HEK293 (cell line): ENCODE measurements around the gene KANK2.

Source experiments
- ATF2 ChIP-seq: fragments of 450-650 bp; formaldehyde crosslinking; IDR thresholded peaks from 2 replicates; pipeline ENCODE4 v1.5.1; 2016; ENCODE audit warnings: missing biosample characterization, missing genetic modification characterization, low read depth
- BCL11A ChIP-seq: fragments of 450-650 bp; formaldehyde crosslinking; IDR thresholded peaks from 2 replicates; pipeline ENCODE4 v1.5.1; 2016; ENCODE audit warnings: low read depth, missing biosample characterization, missing genetic modification characterization
- GLIS1 ChIP-seq: fragments of 450-650 bp; formaldehyde crosslinking; IDR thresholded peaks from 2 replicates; pipeline ENCODE4 v1.5.1; 2016; ENCODE audit warnings: missing biosample characterization, missing genetic modification characterization
- KLF1 ChIP-seq: fragments of 450-650 bp; formaldehyde crosslinking; IDR thresholded peaks from 2 replicates; pipeline ENCODE4 v1.5.1; 2016; ENCODE audit warnings: missing biosample characterization, missing genetic modification characterization
- PRDM4 ChIP-seq: fragments of 450-650 bp; formaldehyde crosslinking; IDR thresholded peaks from 2 replicates; pipeline ENCODE4 v1.5.1; 2017; ENCODE audit warnings: missing biosample characterization, missing genetic modification characterization
- REPIN1 ChIP-seq: fragments of 450-650 bp; formaldehyde crosslinking; IDR thresholded peaks from 2 replicates; pipeline ENCODE4 v1.5.1; 2017; ENCODE audit warnings: missing biosample characterization, missing genetic modification characterization, low read depth
- REST ChIP-seq: fragments of 450-650 bp; formaldehyde crosslinking; IDR thresholded peaks from 2 replicates; pipeline ENCODE4 v1.5.1; 2016; ENCODE audit warnings: missing biosample characterization, missing genetic modification characterization
- TCF7L2 ChIP-seq: IDR thresholded peaks from 2 replicates; pipeline ENCODE4 v1.6.1; 2011; ENCODE audit warnings: low read depth, mild to moderate bottlenecking, inconsistent platforms, low read length, moderate library complexity, borderline replicate concordance
- YY1 ChIP-seq: fragments of 450-650 bp; formaldehyde crosslinking; IDR thresholded peaks from 2 replicates; pipeline ENCODE4 v1.5.1; 2018; ENCODE audit warnings: missing biosample characterization, missing genetic modification characterization
- ZBTB20 ChIP-seq: fragments of 450-650 bp; formaldehyde crosslinking; IDR thresholded peaks from 2 replicates; pipeline ENCODE4 v1.5.1; 2016; ENCODE audit warnings: missing biosample characterization, missing genetic modification characterization
- ZFP69B ChIP-seq: fragments of 450-650 bp; formaldehyde crosslinking; IDR thresholded peaks from 2 replicates; pipeline ENCODE4 v1.5.1; 2016; ENCODE audit warnings: missing biosample characterization, missing genetic modification characterization
- ZNF114 ChIP-seq: fragments of 450-650 bp; formaldehyde crosslinking; IDR thresholded peaks from 2 replicates; pipeline ENCODE4 v1.5.0; 2017; ENCODE audit warnings: missing biosample characterization, missing genetic modification characterization
- ZNF133 ChIP-seq: fragments of 450-650 bp; formaldehyde crosslinking; IDR thresholded peaks from 2 replicates; pipeline ENCODE4 v1.5.1; 2016; ENCODE audit warnings: missing biosample characterization, missing genetic modification characterization
- ZNF140 ChIP-seq: fragments of 450-650 bp; formaldehyde crosslinking; IDR thresholded peaks from 2 replicates; pipeline ENCODE4 v1.5.1; 2016; ENCODE audit warnings: missing biosample characterization, missing genetic modification characterization
- ZNF146 ChIP-seq: fragments of 450-650 bp; formaldehyde crosslinking; IDR thresholded peaks from 2 replicates; pipeline ENCODE4 v1.5.1; 2016; ENCODE audit warnings: missing biosample characterization, missing genetic modification characterization
- ZNF18 ChIP-seq: fragments of 450-650 bp; formaldehyde crosslinking; IDR thresholded peaks from 2 replicates; pipeline ENCODE4 v1.5.1; 2016; ENCODE audit warnings: missing biosample characterization, missing genetic modification characterization
- ZNF324 ChIP-seq: fragments of 450-650 bp; formaldehyde crosslinking; IDR thresholded peaks from 2 replicates; pipeline ENCODE4 v1.5.1; 2016; ENCODE audit warnings: missing biosample characterization, missing genetic modification characterization
- ZNF354C ChIP-seq: fragments of 450-650 bp; formaldehyde crosslinking; IDR thresholded peaks from 2 replicates; pipeline ENCODE4 v1.5.1; 2016; ENCODE audit warnings: missing biosample characterization, missing genetic modification characterization, low read depth, borderline replicate concordance
- ZNF426 ChIP-seq: fragments of 450-650 bp; formaldehyde crosslinking; IDR thresholded peaks from 2 replicates; pipeline ENCODE4 v1.5.1; 2017; ENCODE audit warnings: missing biosample characterization, missing genetic modification characterization, mild to moderate bottlenecking, inconsistent platforms, moderate library complexity
- ZNF449 ChIP-seq: fragments of 450-650 bp; formaldehyde crosslinking; IDR thresholded peaks from 2 replicates; pipeline ENCODE4 v1.5.1; 2017; ENCODE audit warnings: missing biosample characterization, mild to moderate bottlenecking, missing genetic modification characterization, moderate library complexity
- ZNF610 ChIP-seq: fragments of 450-650 bp; formaldehyde crosslinking; IDR thresholded peaks from 2 replicates; pipeline ENCODE4 v1.5.1; 2016; ENCODE audit warnings: missing biosample characterization, missing genetic modification characterization, borderline replicate concordance
- ZNF624 ChIP-seq: fragments of 450-650 bp; formaldehyde crosslinking; IDR thresholded peaks from 2 replicates; pipeline ENCODE4 v1.5.1; 2017; ENCODE audit warnings: missing biosample characterization, missing genetic modification characterization
- ZNF629 ChIP-seq: fragments of 450-650 bp; formaldehyde crosslinking; IDR thresholded peaks from 2 replicates; pipeline ENCODE4 v1.5.1; 2017; ENCODE audit warnings: missing biosample characterization, missing genetic modification characterization
- ZNF654 ChIP-seq: fragments of 450-650 bp; formaldehyde crosslinking; IDR thresholded peaks from 2 replicates; pipeline ENCODE4 v1.5.1; 2016; ENCODE audit warnings: low read depth, missing biosample characterization, missing genetic modification characterization
- ZNF670 ChIP-seq: fragments of 450-650 bp; formaldehyde crosslinking; IDR thresholded peaks from 2 replicates; pipeline ENCODE4 v1.5.1; 2016; ENCODE audit warnings: missing biosample characterization, missing genetic modification characterization, low read depth
- ZNF747 ChIP-seq: fragments of 450-650 bp; formaldehyde crosslinking; IDR thresholded peaks from 2 replicates; pipeline ENCODE4 v1.5.1; 2016; ENCODE audit warnings: missing biosample characterization, missing genetic modification characterization
- ZNF785 ChIP-seq: fragments of 450-650 bp; formaldehyde crosslinking; IDR thresholded peaks from 2 replicates; pipeline ENCODE4 v1.5.1; 2016; ENCODE audit warnings: missing biosample characterization, missing genetic modification characterization
- ZSCAN4 ChIP-seq: fragments of 450-650 bp; formaldehyde crosslinking; IDR thresholded peaks from 2 replicates; pipeline ENCODE4 v1.5.1; 2017; ENCODE audit warnings: missing biosample characterization, missing genetic modification characterization
- ZXDB ChIP-seq: fragments of 450-650 bp; formaldehyde crosslinking; IDR thresholded peaks from 2 replicates; pipeline ENCODE4 v1.5.1; 2016; ENCODE audit warnings: missing biosample characterization, missing genetic modification characterization

Gene KANK2

GRCh38 chr19:11142528-11143171 lies 54.7 kb downstream of the KANK2 start (continued):
- no peak for TF ChIP-seq ATF2 (tag by site-specific recombination)
- TF ChIP-seq REPIN1 (tag by site-specific recombination) = no peak
- TF ChIP-seq YY1 = no peak
- TF ChIP-seq ZNF18 (tag by site-specific recombination) = no peak
- 0 out of 2 replicates have a peak, but pooled peaks have one; percentile 38 for TF ChIP-seq ZNF449 (tag by site-specific recombination)
- TF ChIP-seq ZNF140 (tag by site-specific recombination) = no peak
- peak; percentile 96 for TF ChIP-seq GLIS1 (tag by site-specific recombination)
- TF ChIP-seq ZSCAN4 (tag by site-specific recombination) = no peak
- TF ChIP-seq ZBTB20 (tag by site-specific recombination) = peak; percentile 57; the same call in 1 of the 2 replicates
- TF ChIP-seq BCL11A (tag by site-specific recombination) = 0 out of 2 replicates have a peak, but pooled peaks have one; percentile 14
- no peak for TF ChIP-seq PRDM4 (tag by site-specific recombination)
- TF ChIP-seq ZNF133 (tag by site-specific recombination) = no peak
- TF ChIP-seq ZNF324 (tag by site-specific recombination) = no peak
- no peak; the same call in 1 of the 2 replicates for TF ChIP-seq KLF1 (tag by site-specific recombination)
- TF ChIP-seq ZNF426 (tag by site-specific recombination) = no peak
- no peak for TF ChIP-seq ZNF114 (tag by site-specific recombination)
- no peak for TF ChIP-seq ZNF670 (tag by site-specific recombination)
- TF ChIP-seq ZNF624 = no peak
- no peak for TF ChIP-seq ZNF654 (tag by site-specific recombination)
- no peak for TF ChIP-seq ZXDB (tag by site-specific recombination)
- no peak for TF ChIP-seq ZNF610
- peak; percentile 95 for TF ChIP-seq ZFP69B (tag by site-specific recombination)
- no peak for TF ChIP-seq ZNF146 (tag by site-specific recombination)
- no peak; the same call in 1 of the 2 replicates for TF ChIP-seq ZNF629 (tag by site-specific recombination)
- no peak for TF ChIP-seq ZNF785
- no peak for TF ChIP-seq REST (tag by site-specific recombination)
- no peak for TF ChIP-seq ZNF747 (tag by site-specific recombination)
- TF ChIP-seq ZNF354C = no peak
- no peak for TF ChIP-seq TCF7L2
